Jurkat, Clone E6-1 (cell line): Measurements from ENCODE around the gene RBMY1E. TPM values are rescaled to one million over a fixed set of nuclear protein-coding genes. Genes with fewer than 3 reads are reported as not detected.
"Not testable (repeated sequence)": the region's sequence is repeated elsewhere in the genome, so short reads cannot be mapped to it uniquely, and the experiment has no call there.

ENCODE experiments used
- DNase-seq: peaks from one replicate; pipeline ENCODE4 v3.0.0-alpha.2; 2011; ENCODE audit warnings: low read depth, low spot score
- H3K4me3 ChIP-seq: 2 replicates; pipeline ENCODE4 v1.5.1; 2011; ENCODE audit warnings: mild to moderate bottlenecking, low read length, control low read depth, moderate library complexity
- polyA plus RNA-seq: library from polyadenylated mRNA; unstranded; fragments of >200 nt; gene quantifications from one replicate; pipeline ENCODE4 v1.2.1, GENCODE V29; 2012; ENCODE audit warnings: missing spikeins; ENCODE audit not compliant: insufficient read length, insufficient read depth

RBMY1E gene
- not detected for polyA plus RNA-seq

DNA sequence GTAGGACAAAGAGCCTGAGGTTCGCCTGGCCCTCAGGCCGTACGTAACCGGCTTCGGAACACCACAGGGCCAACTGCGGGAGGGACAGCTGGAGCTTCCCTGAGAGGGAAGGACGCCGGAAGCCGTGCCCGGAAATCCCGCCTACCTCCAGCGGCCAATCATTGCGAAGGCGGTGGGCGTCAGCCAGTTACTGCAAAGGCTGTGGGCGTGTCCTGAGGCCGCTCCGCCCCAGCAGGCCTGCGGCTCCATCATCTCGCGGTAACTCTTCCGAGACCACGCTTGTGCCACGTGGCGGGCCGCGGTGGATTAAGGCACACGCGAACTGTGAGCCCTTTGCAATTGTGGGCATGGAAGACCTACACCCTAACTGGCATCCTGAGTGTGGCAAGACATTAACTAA lies at the start of gene RBMY1E:
Gene RBMY1E (minus strand): TSS at position 101 of the 400 bp plus-strand sequence. CDS start 1,978 bp downstream, outside the sequence.
- H3K4me3 ChIP-seq, DNase-seq: not testable (repeated sequence)

DNA sequence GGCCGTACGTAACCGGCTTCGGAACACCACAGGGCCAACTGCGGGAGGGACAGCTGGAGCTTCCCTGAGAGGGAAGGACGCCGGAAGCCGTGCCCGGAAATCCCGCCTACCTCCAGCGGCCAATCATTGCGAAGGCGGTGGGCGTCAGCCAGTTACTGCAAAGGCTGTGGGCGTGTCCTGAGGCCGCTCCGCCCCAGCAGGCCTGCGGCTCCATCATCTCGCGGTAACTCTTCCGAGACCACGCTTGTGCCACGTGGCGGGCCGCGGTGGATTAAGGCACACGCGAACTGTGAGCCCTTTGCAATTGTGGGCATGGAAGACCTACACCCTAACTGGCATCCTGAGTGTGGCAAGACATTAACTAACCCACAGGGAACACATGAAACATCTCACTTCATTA lies 23.4 kb downstream of the RBMY1E start, which contains the start of gene RBMY1D:
Gene RBMY1D (minus strand): TSS at position 101 of the 400 bp plus-strand sequence. CDS start 2,013 bp downstream, outside the sequence.
- DNase-seq, H3K4me3 ChIP-seq: not testable (repeated sequence)

DNA sequence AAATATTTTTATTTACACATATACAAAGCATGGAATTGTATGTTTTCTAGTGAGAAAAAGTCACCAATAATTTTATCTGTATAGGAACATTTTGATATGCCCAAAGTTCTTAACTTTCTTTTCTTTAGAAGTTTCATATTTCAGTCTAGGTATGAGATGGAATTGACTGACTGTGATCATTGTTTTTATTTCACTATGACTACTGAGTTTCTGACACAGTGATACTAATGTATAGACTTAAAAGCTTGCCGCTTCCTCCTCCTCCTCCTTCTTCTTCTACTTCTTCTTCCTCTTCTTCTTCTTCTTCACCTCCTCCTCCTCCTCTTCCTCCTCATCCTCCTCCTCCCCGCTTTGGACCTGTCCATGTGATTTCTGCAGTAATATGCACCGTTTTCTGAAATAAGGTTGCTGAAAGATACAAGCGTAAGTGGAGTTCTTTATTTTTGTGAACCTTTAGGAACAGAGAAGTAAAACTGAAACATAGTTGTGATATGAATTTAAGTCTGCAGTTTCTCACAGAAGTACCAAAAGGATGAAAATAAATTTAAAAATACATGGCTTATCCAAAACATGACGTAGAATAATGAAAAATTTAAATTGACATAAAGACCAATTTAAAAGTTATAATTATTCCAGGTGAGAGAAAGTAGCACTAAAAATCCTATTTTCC lies 48.3 kb downstream of the RBMY1E start:
- H3K4me3 ChIP-seq, DNase-seq: not testable (repeated sequence)
